DOHH2 (cell line): ENCODE results near the gene C1QTNF12.

Experiments used
- H3F3A ChIP-seq: fragments of 200-600 bp; sonication (generic), shearing (Covaris generic); 2 replicates; pipeline ENCODE4 v1.6.0; 2016; ENCODE audit warnings: antibody characterized with exemption, mild to moderate bottlenecking; ENCODE audit not compliant: control insufficient read depth, insufficient read depth
- H3K27ac ChIP-seq: fragments of 200-600 bp; sonication (generic); 2 replicates; pipeline ENCODE4 v1.5.1; 2014; ENCODE audit warnings: low read depth, mild to moderate bottlenecking, low read length, moderate library complexity
- H3K27me3 ChIP-seq: fragments of 200-600 bp; sonication (generic); 2 replicates; pipeline ENCODE4 v1.6.1; 2014; ENCODE audit warnings: mild to moderate bottlenecking, low read length, mixed read lengths; ENCODE audit not compliant: control insufficient read depth
- H3K36me3 ChIP-seq: fragments of 200-600 bp; sonication (generic); 2 replicates; pipeline ENCODE4 v1.6.1; 2014; ENCODE audit warnings: mild to moderate bottlenecking, low read length, moderate library complexity, mixed read lengths; ENCODE audit not compliant: control insufficient read depth
- H3K4me1 ChIP-seq: fragments of 200-600 bp; sonication (generic); 2 replicates; pipeline ENCODE4 v1.6.1; 2014; ENCODE audit warnings: mild to moderate bottlenecking, low read length, mixed read lengths; ENCODE audit not compliant: control insufficient read depth
- H3K4me2 ChIP-seq: fragments of 200-600 bp; sonication (generic); 2 replicates; pipeline ENCODE4 v1.6.0; 2014; ENCODE audit warnings: mild to moderate bottlenecking, low read length, moderate library complexity
- H3K4me3 ChIP-seq: fragments of 200-600 bp; sonication (generic); 2 replicates; pipeline ENCODE4 v1.5.1; 2014; ENCODE audit warnings: mild to moderate bottlenecking, low read length, mixed read lengths
- H3K79me2 ChIP-seq: fragments of 200-600 bp; sonication (generic); 2 replicates; pipeline ENCODE4 v1.6.1; 2014; ENCODE audit warnings: mild to moderate bottlenecking, low read length, mixed read lengths; ENCODE audit not compliant: control insufficient read depth
- H3K9me2 ChIP-seq: fragments of 200-600 bp; sonication (generic); replicated peaks from 2 replicates; pipeline ENCODE4 v1.6.1; 2014; ENCODE audit warnings: mild to moderate bottlenecking, low read length, mixed read lengths; ENCODE audit not compliant: control insufficient read depth
- H3K9me3 ChIP-seq: fragments of 200-600 bp; sonication (generic); 2 replicates; pipeline ENCODE4 v1.6.1; 2014; ENCODE audit warnings: antibody characterized with exemption, low read length, mixed read lengths; ENCODE audit not compliant: control insufficient read depth, insufficient read depth
- H4K20me1 ChIP-seq: fragments of 200-600 bp; sonication (generic); 2 replicates; pipeline ENCODE4 v1.6.0; 2014; ENCODE audit warnings: low read depth, mild to moderate bottlenecking, antibody characterized with exemption, low read length, moderate library complexity; ENCODE audit not compliant: control insufficient read depth, insufficient read depth
- EZH2phosphoT487 ChIP-seq: fragments of 200-600 bp; sonication (generic); IDR thresholded peaks from 2 replicates; pipeline ENCODE4 v1.6.1; 2017; ENCODE audit warnings: borderline replicate concordance, mild to moderate bottlenecking, antibody characterized with exemption, low read length, moderate library complexity, mixed read lengths
- TF ChIP-seq, protein P1 (sequence below): fragments of 200-600 bp; sonication (generic); IDR thresholded peaks from one replicate; pipeline ENCODE4 v1.5.1; 2014; ENCODE audit warnings: antibody characterized with exemption, mild to moderate bottlenecking, low read depth, low read length; ENCODE audit not compliant: poor library complexity, severe bottlenecking

The C1QTNF12 gene

DNA sequence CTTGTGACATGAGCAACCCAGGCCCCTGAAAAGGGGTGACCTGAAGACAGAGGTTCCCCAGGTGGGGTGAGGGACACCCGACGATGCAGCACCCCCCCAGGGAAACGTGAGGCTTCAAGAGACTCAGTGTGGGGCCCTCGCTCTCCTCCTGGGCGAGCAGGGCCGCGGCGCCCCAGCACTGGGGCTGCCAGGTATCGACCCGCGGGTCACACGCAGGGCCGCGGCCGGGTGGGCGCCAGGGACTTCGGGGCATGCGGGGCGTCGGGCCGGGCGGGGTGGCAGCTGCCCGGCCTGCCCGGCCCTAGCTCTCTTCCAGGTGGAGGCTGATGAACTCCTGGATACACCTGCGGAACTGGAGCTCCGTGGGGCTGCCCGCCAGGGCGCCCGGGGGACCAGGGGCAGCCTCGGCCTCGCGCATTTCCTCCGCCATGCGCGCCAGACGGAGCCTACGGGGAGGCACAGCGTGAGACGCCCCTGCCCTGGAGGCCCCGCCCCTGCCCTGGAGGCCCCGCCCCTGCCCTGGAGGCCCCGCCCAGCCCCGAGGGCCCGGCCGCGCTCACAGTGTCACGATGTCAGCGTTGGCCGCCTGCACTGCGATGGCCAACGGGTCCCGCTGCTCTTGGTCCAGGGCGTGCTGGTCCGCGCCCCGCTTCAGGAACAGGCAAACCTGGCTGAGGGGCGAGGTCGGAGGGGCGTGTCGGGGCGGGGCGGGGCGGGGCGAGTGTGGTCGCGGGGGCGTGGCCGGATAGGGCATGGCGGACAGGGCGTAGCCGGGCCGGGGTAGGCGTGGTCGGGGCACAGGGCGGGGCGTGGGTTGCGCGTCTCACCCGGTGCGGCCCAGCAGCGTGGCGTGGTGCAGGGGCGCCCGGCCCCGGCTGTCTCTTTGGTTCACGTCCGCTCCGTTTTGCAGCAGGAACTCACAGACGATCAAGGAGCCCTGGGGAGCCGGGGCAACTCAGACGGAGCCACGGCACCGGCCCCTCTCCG, 47.0 kb upstream of the C1QTNF12 start:
- Histone ChIP-seq H3K79me2 (no peaks in the 10 kb centered on the region), H3K9me2 (no peaks in the 10 kb centered on the region), H4K20me1 (no peaks in the 10 kb centered on the region), H3K4me3 (no peak overlapping the region), H3K9me3 (no peaks in the 10 kb centered on the region; the same call in 1 of the 2 replicates), H3F3A (no peaks in the 10 kb centered on the region), H3K4me1 (no peaks in the 10 kb centered on the region), H3K27me3 (no peaks in the 10 kb centered on the region), H3K36me3 (no peaks in the 10 kb centered on the region), H3K27ac (no peak overlapping the region), H3K4me2 (no peak overlapping the region)
- no peak for TF ChIP-seq EZH2phosphoT487
- TF ChIP-seq, protein P1, sequence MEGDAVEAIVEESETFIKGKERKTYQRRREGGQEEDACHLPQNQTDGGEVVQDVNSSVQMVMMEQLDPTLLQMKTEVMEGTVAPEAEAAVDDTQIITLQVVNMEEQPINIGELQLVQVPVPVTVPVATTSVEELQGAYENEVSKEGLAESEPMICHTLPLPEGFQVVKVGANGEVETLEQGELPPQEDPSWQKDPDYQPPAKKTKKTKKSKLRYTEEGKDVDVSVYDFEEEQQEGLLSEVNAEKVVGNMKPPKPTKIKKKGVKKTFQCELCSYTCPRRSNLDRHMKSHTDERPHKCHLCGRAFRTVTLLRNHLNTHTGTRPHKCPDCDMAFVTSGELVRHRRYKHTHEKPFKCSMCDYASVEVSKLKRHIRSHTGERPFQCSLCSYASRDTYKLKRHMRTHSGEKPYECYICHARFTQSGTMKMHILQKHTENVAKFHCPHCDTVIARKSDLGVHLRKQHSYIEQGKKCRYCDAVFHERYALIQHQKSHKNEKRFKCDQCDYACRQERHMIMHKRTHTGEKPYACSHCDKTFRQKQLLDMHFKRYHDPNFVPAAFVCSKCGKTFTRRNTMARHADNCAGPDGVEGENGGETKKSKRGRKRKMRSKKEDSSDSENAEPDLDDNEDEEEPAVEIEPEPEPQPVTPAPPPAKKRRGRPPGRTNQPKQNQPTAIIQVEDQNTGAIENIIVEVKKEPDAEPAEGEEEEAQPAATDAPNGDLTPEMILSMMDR: no peak

GRCh38 chr1:1292851-1293250, 46.3 kb upstream of the C1QTNF12 start:
- H3F3A ChIP-seq: no peaks in the 10 kb centered on the region
- H3K27ac ChIP-seq: no peak overlapping the region
- no peak overlapping the region for H3K4me2 ChIP-seq
- H3K27me3 ChIP-seq: no peaks in the 10 kb centered on the region
- no peaks in the 10 kb centered on the region for H3K79me2 ChIP-seq
- TF ChIP-seq EZH2phosphoT487: no peak
- TF ChIP-seq, protein P1: no peak
- H4K20me1 ChIP-seq: no peaks in the 10 kb centered on the region
- no peak overlapping the region for H3K4me3 ChIP-seq
- H3K4me1 ChIP-seq: no peaks in the 10 kb centered on the region
- no peaks in the 10 kb centered on the region for H3K36me3 ChIP-seq
- H3K9me2 ChIP-seq: no peaks in the 10 kb centered on the region
- no peaks in the 10 kb centered on the region; the same call in 1 of the 2 replicates for H3K9me3 ChIP-seq

- Histone ChIP-seq H3K4me3 (no peak overlapping the region), H3K79me2 (no peaks in the 10 kb centered on the region), H3K36me3 (no peaks in the 10 kb centered on the region), H3K9me2 (no peaks in the 10 kb centered on the region), H3K9me3 (no peaks in the 10 kb centered on the region; the same call in 1 of the 2 replicates), H3K27ac (no peak overlapping the region), H3K4me1 (no peaks in the 10 kb centered on the region), H3K4me2 (no peak overlapping the region), H3K27me3 (no peaks in the 10 kb centered on the region), H3F3A (no peaks in the 10 kb centered on the region), H4K20me1 (no peaks in the 10 kb centered on the region)
- TF ChIP-seq EZH2phosphoT487: no peak
- TF ChIP-seq, protein P1: no peak
Measured at GRCh38 chr1:1292442-1292779, 45.9 kb upstream of the C1QTNF12 start.
